ENCODE results near the gene RPA3.
"Not testable (repeated sequence)": the region's sequence is repeated elsewhere in the genome, so short reads cannot be mapped to it uniquely, and the experiment has no call there.

The RPA3 gene

DNA sequence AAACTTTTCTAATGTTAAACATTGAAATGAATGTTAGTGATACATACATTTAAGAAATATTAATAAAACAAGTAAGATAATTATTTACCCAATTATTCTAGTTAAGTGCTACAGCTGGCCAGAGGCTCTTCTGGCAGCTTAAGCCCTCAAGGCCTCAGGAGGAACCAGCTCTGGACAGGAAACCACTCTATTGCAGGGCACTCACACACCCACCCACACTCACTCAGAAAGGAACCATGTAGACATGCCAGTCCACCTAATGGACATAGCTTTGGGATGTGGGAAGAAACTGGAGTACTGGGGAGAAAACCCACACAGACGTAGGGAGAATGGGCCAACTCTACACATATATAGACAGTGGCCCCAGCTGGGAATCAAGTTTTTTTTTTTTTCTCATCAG, 49.7 kb downstream of the RPA3 start:
- H3K27ac ChIP-seq = no peak overlapping the region
- TF ChIP-seq ZFX (IDR thresholded peaks at IDR 0.05) = no peak
- TF ChIP-seq, protein P1, sequence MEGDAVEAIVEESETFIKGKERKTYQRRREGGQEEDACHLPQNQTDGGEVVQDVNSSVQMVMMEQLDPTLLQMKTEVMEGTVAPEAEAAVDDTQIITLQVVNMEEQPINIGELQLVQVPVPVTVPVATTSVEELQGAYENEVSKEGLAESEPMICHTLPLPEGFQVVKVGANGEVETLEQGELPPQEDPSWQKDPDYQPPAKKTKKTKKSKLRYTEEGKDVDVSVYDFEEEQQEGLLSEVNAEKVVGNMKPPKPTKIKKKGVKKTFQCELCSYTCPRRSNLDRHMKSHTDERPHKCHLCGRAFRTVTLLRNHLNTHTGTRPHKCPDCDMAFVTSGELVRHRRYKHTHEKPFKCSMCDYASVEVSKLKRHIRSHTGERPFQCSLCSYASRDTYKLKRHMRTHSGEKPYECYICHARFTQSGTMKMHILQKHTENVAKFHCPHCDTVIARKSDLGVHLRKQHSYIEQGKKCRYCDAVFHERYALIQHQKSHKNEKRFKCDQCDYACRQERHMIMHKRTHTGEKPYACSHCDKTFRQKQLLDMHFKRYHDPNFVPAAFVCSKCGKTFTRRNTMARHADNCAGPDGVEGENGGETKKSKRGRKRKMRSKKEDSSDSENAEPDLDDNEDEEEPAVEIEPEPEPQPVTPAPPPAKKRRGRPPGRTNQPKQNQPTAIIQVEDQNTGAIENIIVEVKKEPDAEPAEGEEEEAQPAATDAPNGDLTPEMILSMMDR (conservative IDR thresholded peaks at IDR 0.05) = no peak

DNA sequence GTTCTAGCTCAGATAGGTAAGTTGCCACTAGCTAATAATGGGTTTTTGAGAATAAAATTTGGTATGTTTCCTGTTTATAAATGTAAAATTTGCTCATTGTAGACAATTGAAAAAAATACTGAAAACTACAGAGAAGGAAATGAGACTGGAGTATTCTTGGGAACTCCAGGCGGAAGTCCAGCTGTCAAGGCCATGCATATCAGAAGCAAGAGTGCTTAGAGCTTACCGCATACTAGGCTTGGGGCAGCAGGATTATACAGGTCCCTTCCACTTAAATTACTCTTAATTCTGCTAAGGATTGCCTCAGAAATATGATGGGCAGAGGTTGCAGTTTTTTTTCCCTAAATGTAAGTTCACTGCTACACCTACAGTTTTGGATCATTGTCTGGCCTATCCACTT, 51.2 kb downstream of the RPA3 start:
- no peak overlapping the region for H3K27ac ChIP-seq
- TF ChIP-seq, protein P1 (conservative IDR thresholded peaks at IDR 0.05) = no peak
- TF ChIP-seq ZFX (IDR thresholded peaks at IDR 0.05) = no peak

DNA sequence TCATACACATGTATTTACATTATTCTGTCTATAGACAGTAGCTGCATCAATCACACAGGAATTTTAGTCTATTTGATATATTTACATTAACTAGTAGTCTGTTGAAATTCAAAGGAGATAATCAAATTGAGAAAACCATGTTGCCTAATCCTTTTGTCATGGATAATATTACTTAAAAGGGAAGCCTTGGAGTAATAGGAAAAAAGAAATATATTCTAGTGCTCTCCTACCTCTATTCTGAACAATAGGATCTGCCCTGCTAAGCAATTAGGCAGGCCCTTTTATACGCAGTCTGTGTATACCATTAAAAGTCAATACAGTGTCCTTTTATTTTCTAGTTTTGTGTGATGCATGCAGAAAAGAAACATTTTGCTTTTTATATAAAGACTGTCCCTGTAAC, 53.4 kb downstream of the RPA3 start:
- no peak overlapping the region for H3K27ac ChIP-seq
- no peak for TF ChIP-seq ZFX (IDR thresholded peaks at IDR 0.05)
- TF ChIP-seq, protein P1 (conservative IDR thresholded peaks at IDR 0.05) = no peak

DNA sequence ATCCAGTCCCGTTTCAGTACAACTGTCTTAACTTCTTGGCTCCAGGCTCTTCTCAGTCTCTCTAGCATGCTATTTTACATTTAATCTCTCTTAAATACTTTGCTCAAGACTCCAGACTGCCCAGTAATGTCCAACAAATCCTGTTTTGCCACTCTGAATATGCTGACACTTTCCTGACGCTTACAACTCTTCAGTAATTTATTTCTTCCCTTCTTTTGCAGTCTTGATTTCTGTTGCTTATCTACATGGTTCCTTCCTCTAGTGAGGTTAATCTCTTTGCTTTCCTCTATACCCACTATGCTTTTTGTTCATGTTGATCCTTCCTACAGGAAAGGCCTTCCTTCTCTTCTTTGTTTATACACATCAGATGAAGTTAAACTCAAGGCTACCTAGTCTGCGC, 54.1 kb downstream of the RPA3 start:
- no peak for TF ChIP-seq ZFX (IDR thresholded peaks at IDR 0.05)
- TF ChIP-seq, protein P1 (conservative IDR thresholded peaks at IDR 0.05) = no peak
- H3K27ac ChIP-seq = no peak overlapping the region

DNA sequence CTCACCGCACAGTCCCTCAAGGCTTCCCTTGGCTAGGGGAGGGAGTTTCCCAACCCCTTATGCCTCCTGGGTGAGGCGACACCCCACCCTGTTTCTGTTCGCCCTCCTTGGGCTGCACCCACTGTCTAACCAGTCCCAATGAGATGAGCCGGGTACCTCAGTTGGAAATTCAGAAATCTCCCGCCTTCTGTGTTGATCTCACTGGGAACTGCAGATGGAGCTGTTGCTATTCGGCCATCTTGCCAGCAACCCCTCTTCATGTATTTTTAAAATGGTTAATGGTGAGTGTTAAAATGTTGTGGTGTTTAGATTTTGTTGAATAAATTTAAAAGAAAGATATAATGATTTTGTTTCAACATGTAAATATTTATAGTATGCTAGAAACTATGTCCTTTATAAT, 55.9 kb downstream of the RPA3 start:
- no peak overlapping the region for H3K27ac ChIP-seq
- TF ChIP-seq ZFX (IDR thresholded peaks at IDR 0.05) = no peak
- TF ChIP-seq, protein P1 (conservative IDR thresholded peaks at IDR 0.05) = peak; percentile 45

DNA sequence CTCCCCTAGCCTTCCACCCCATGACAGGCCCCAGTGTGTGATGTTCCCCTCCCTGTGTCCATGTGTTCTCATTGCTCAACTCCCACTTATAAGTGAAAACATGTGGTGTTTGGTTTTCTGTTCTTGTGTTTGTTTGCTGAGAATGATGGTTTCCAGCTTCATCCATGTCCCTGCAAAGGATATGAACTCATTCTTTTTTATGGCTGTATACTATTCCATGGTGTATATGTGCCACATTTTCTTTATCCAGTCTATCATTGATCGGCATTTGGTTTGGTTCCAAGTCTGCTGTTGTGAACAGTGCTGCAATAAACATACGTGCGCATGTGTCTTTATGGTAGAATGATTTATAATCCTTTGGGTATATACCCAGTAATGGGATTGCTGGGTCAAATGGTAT, 61.9 kb downstream of the RPA3 start:
- H3K27ac ChIP-seq = not testable (repeated sequence)

DNA sequence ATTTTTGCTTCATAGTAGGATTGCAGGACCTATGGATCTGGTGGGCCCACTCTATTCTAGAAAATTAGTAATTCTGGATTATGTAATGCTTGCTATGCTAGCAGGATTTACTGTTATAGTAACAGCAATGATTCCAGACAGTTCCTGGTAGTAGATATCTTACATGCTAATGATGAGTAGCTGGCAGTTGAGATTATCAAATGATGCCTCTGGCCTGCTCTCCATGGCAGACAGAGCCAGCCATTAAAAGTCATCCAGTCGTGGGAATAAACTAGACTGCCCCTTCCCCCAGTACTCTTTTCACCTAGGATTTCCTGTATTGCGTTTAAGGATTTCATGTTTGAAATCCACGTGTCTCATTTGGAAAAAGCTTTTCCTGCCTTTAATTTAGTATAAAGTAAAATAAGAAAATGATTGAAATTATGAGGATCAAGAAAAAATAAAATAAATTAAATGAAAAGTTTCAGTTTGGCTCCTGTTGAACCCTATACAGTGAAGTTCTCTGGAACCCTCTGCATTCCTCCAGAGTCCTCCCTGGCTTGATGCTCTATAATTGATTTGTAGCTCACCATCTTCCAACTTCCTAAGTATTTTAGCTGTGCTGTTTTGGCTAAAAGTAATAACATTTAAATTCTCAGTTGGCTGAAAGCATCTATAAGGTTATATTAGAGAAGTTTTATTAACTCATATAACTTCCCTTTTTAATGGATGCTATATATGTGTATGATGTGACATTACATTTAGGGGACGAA, 63.3 kb downstream of the RPA3 start:
- no peak overlapping the region for H3K27ac ChIP-seq
- no peak for TF ChIP-seq ZFX (IDR thresholded peaks at IDR 0.05)
- TF ChIP-seq, protein P1 (conservative IDR thresholded peaks at IDR 0.05) = no peak

DNA sequence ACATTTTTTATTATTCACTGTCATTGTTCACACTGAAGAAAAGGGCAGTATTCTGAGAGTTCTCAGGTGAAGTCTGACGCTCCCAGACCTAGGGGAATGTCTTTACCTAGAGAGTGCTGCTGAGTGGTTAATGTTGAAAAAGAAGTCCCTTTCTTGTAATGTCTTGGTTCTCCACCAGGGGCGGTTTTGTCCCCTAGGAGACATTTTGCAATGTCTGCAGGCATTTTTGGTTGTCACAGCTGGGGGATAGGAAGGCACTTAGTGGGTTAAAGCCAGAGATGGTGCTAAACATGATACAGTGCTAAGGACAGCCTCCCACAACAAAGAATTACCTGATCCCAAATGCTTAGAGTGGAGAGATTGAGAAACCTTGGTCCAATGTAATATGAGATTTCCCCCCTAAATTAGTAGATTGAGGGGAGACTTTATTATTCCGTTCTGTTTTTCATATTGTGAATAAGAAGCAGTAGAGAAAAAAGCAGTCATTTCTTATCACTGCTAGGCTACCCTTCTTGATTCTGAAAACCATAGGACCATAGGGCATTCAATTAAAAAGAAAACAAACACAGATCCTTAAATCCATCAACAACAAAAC, 64.7 kb downstream of the RPA3 start:
- no peak overlapping the region for H3K27ac ChIP-seq
- TF ChIP-seq, protein P1 (conservative IDR thresholded peaks at IDR 0.05) = peak; percentile 68
- no peak for TF ChIP-seq ZFX (IDR thresholded peaks at IDR 0.05)
